ENCODE results near the gene GATA5. TPM values are rescaled to one million over a fixed set of nuclear protein-coding genes. Genes with fewer than 3 reads are reported as not detected.

Gene GATA5
- total RNA-seq, 1 experiment from 2014 or later, result not detected

- CTCF ChIA-PET, result interaction anchor here (1.8 kb wide), 1 partner anchor 11 kb away, joined by 5 read pairs; no protein-coding TSS in a partner anchor
- Mint-ChIP-seq H3K27ac (ENCODE audit: unreplicated experiment) (no peak overlapping the region), H3K36me3 (ENCODE audit: insufficient read depth, unreplicated experiment) (no peaks in the 10 kb centered on the region), H3K4me1 (ENCODE audit: low read depth, unreplicated experiment) (no peaks in the 10 kb centered on the region), H3K9me3 (ENCODE audit: low read depth, unreplicated experiment) (no peaks in the 10 kb centered on the region), H3K27me3 (ENCODE audit: unreplicated experiment) (peaks cover 99% of the 10 kb centered on the region), H3K4me3 (ENCODE audit: low read depth, unreplicated experiment) (no peak overlapping the region)
- intact Hi-C loops (cut with micrococcal nuclease; ENCODE audit: unreplicated experiment), result no loop called here
- BruUV-seq (replicated peaks), result no TSS peak
- TF ChIP-seq CTCF (IDR thresholded peaks at IDR 0.05; ENCODE audit: unreplicated experiment), result no peak
- DNase-seq, result no peak
Observed at GRCh38 chr20:62522748-62523396, 47.1 kb upstream of the GATA5 start.

- no peak for TF ChIP-seq CTCF (IDR thresholded peaks at IDR 0.05; ENCODE audit: unreplicated experiment)
- H3K4me1 Mint-ChIP-seq (ENCODE audit: low read depth, unreplicated experiment), result no peaks in the 10 kb centered on the region
- BruUV-seq (replicated peaks), result no TSS peak
- H3K27me3 Mint-ChIP-seq (ENCODE audit: unreplicated experiment), result peaks cover 99% of the 10 kb centered on the region
- no peak for DNase-seq
- H3K9me3 Mint-ChIP-seq (ENCODE audit: low read depth, unreplicated experiment), result no peaks in the 10 kb centered on the region
- no peak overlapping the region for H3K4me3 Mint-ChIP-seq (ENCODE audit: low read depth, unreplicated experiment)
- H3K36me3 Mint-ChIP-seq (ENCODE audit: insufficient read depth, unreplicated experiment), result peaks cover 9% of the 10 kb centered on the region
- intact Hi-C loops (cut with micrococcal nuclease; ENCODE audit: unreplicated experiment), result no loop called here
- no peak overlapping the region for H3K27ac Mint-ChIP-seq (ENCODE audit: unreplicated experiment)
- CTCF ChIA-PET, result no interaction called here
Observed at GRCh38 chr20:62519826-62520225, 44.0 kb upstream of the GATA5 start.

- intact Hi-C loops (cut with micrococcal nuclease; ENCODE audit: unreplicated experiment), result no loop called here
- no peak for TF ChIP-seq CTCF (IDR thresholded peaks at IDR 0.05; ENCODE audit: unreplicated experiment)
- H3K9me3 Mint-ChIP-seq (ENCODE audit: low read depth, unreplicated experiment), result no peaks in the 10 kb centered on the region
- peaks cover 9% of the 10 kb centered on the region for H3K36me3 Mint-ChIP-seq (ENCODE audit: insufficient read depth, unreplicated experiment)
- DNase-seq, result peak; percentile 52
- H3K27ac Mint-ChIP-seq (ENCODE audit: unreplicated experiment), result no peak overlapping the region
- CTCF ChIA-PET, result no interaction called here
- H3K4me1 Mint-ChIP-seq (ENCODE audit: low read depth, unreplicated experiment), result no peaks in the 10 kb centered on the region
- no peak overlapping the region for H3K4me3 Mint-ChIP-seq (ENCODE audit: low read depth, unreplicated experiment)
- BruUV-seq (replicated peaks), result no TSS peak
- H3K27me3 Mint-ChIP-seq (ENCODE audit: unreplicated experiment), result peaks cover 99% of the 10 kb centered on the region
Observed at GRCh38 chr20:62518911-62519310, 43.1 kb upstream of the GATA5 start.

- intact Hi-C loops (cut with micrococcal nuclease; ENCODE audit: unreplicated experiment), result loop anchor here (2.0 kb wide), 1 partner anchor 99 kb away; no protein-coding TSS in a partner anchor
- Mint-ChIP-seq H3K36me3 (ENCODE audit: insufficient read depth, unreplicated experiment) (peaks cover 9% of the 10 kb centered on the region), H3K4me1 (ENCODE audit: low read depth, unreplicated experiment) (no peaks in the 10 kb centered on the region), H3K4me3 (ENCODE audit: low read depth, unreplicated experiment) (no peak overlapping the region), H3K9me3 (ENCODE audit: low read depth, unreplicated experiment) (no peaks in the 10 kb centered on the region), H3K27me3 (ENCODE audit: unreplicated experiment) (peaks cover 99% of the 10 kb centered on the region), H3K27ac (ENCODE audit: unreplicated experiment) (no peak overlapping the region)
- no peak for DNase-seq
- BruUV-seq (replicated peaks), result no TSS peak
- CTCF ChIA-PET, result interaction anchor here (0.5 to 2.1 kb wide), 2 partner anchors 53 to 99 kb away, joined by 7 to 11 read pairs; no protein-coding TSS in a partner anchor
- no peak for TF ChIP-seq CTCF (IDR thresholded peaks at IDR 0.05; ENCODE audit: unreplicated experiment)
Observed at GRCh38 chr20:62517901-62518610, 42.3 kb upstream of the GATA5 start.
